Stomach (tissue), 9 donors: ENCODE data around the gene AKAP13. TPM values are rescaled to one million over a fixed set of nuclear protein-coding genes. Genes with fewer than 3 reads are reported as not detected.
A peak's percentile ranks its signal among the peaks of the same experiment; 100 is the strongest.

Experiments used
- DNase-seq, 2 donors: peaks; one replicate each; pipeline versions ENCODE4 v3.0.0 to v3.0.0-alpha.2; 2013 to 2019
- H3K27ac ChIP-seq, 5 donors: fragments of 200-600 bp in 4 of 5; sonication (generic) in 4 of 5; one replicate each; pipeline ENCODE4 v1.5.1; 2013 to 2019; ENCODE audit warnings: mild to moderate bottlenecking in 1 of 5, moderate library complexity in 1 of 5
- H3K27me3 ChIP-seq, 3 donors: fragments of 200-600 bp; sonication (generic); one replicate each; pipeline ENCODE4 v1.5.1; 2017 to 2019; ENCODE audit warnings: mixed run types in 1 of 3
- H3K36me3 ChIP-seq, 4 donors: fragments of 200-600 bp; sonication (generic); 1 replicate in 3 of 4; 2 replicates in 1 of 4; pipeline ENCODE4 v1.5.1; 2016 to 2019
- H3K4me1 ChIP-seq, 4 donors: fragments of 200-600 bp; sonication (generic); one replicate each; pipeline ENCODE4 v1.5.1; 2016 to 2019
- H3K4me3 ChIP-seq, 4 donors: fragments of 200-600 bp; sonication (generic) in 3 of 4; one replicate each; pipeline ENCODE4 v1.5.1; 2016 to 2019; ENCODE audit warnings: mild to moderate bottlenecking in 1 of 4
- H3K9me3 ChIP-seq, 4 donors: fragments of 200-600 bp; sonication (generic); one replicate each; pipeline ENCODE4 v1.5.1; 2016 to 2019
- EP300 ChIP-seq: sonication (generic); formaldehyde crosslinking; IDR thresholded peaks from one replicate; pipeline ENCODE4 v1.6.1; 2017; ENCODE audit warnings: antibody characterized with exemption
- POLR2A ChIP-seq, 4 donors: fragments of 450-650 bp; IDR thresholded peaks; one replicate each; pipeline ENCODE4 v1.6.1; 2016; ENCODE audit warnings: antibody characterized with exemption in 4 of 4, control low read depth in 2 of 4, mild to moderate bottlenecking in 1 of 4, moderate library complexity in 1 of 4
- POLR2AphosphoS5 ChIP-seq, 3 donors: sonication (generic); formaldehyde crosslinking; IDR thresholded peaks; one replicate each; pipeline ENCODE4 v1.6.1; 2016; ENCODE audit warnings: antibody characterized with exemption in 3 of 3
- WGBS, 5 donors: extraction: QIAGEN DNeasy Blood & Tissue Kit in 3 of 5; methylation state at CpG; one replicate each; pipeline versions ENCODE4 v1.1.5 to v1.1.7; 2013 to 2018; 5-methylcytosine and 5-hydroxymethylcytosine counted together
- intact Hi-C: fragments of 100-400 bp; cut with DNase I; formaldehyde crosslinking; loops from one replicate; pipeline ENCODE4 v1.15.1; 2023; ENCODE audit warnings: low total_unique reads
- polyA plus RNA-seq, 3 donors: library from polyadenylated mRNA; stranded (reverse); fragments of 200-250 nt; gene quantifications; one replicate each; pipeline ENCODE4 v1.2.3, GENCODE V29; 2013
- total RNA-seq, 5 donors: library from RNA; depleted of rRNA; stranded (reverse); fragments of >200 nt; gene quantifications; one replicate each; pipeline versions ENCODE4 v1.1.0 to v1.2.3, GENCODE V29; 2014 to 2016
- TF ChIP-seq, protein P1 (sequence below), 7 experiments: fragments of 450-650 bp in 4 of 7; fragments of 200-600 bp in 3 of 7; sonication (generic) in 3 of 7; IDR thresholded peaks; one replicate each; pipeline ENCODE4 v1.5.1; 2016 to 2019; ENCODE audit warnings: antibody characterized with exemption in 7 of 7, control low read depth in 2 of 7, mild to moderate bottlenecking in 1 of 7
- donor health status: healthy with polysubstance abuse.
- donor health status: Bipolar disorder and iron deficiency.
- donor health status: healthy.

AKAP13 gene
- total and polyA plus RNA-seq, 8 donors: 33.1 to 395 (median 138) TPM

DNA sequence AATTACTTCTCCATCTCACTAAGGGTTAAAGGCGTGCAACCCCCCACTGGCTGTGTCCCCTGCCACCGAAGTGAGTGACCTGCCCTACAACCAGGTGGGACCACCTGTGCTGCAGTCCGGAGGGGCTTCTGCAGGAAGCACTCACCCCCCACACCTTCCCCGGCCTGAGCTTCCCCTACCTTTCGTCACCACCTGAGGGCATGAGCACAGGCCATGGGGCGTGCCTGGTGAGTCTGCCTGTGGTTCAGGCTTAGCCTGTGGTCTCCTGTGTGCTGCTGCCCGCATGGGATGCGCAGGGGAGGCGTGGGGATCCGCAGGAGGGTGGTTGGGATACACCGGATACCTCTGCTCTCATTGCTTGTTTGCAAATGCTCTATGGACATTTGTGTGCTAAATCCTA, 368.3 kb downstream of the AKAP13 start:
- no peak for TF ChIP-seq POLR2A (IDR thresholded peaks at IDR 0.05)
- TF ChIP-seq POLR2AphosphoS5 (IDR thresholded peaks at IDR 0.05): peak in 1 of 3 donors; percentile 7
- intact Hi-C loops: no loop called here
- H3K36me3 ChIP-seq: peaks cover 47 to 59% (median 58%) of the 10 kb centered on the region in 4 donors
- 71 to 83% (median 77%) methylated on average over 11 of the region's 11 CpGs for WGBS, 5 donors
- peak in 1 of 2 donors; percentile 24 for DNase-seq
- H3K4me3 ChIP-seq: no peak overlapping the region
- no peaks in the 10 kb centered on the region for H3K27me3 ChIP-seq
- peaks cover 15 to 52% (median 35%) of the 10 kb centered on the region in 4 donors for H3K4me1 ChIP-seq
- peak overlapping the region in 3 of 5 donors; percentile 74 to 79 (median 77) for H3K27ac ChIP-seq
- no peaks in the 10 kb centered on the region for H3K9me3 ChIP-seq

DNA sequence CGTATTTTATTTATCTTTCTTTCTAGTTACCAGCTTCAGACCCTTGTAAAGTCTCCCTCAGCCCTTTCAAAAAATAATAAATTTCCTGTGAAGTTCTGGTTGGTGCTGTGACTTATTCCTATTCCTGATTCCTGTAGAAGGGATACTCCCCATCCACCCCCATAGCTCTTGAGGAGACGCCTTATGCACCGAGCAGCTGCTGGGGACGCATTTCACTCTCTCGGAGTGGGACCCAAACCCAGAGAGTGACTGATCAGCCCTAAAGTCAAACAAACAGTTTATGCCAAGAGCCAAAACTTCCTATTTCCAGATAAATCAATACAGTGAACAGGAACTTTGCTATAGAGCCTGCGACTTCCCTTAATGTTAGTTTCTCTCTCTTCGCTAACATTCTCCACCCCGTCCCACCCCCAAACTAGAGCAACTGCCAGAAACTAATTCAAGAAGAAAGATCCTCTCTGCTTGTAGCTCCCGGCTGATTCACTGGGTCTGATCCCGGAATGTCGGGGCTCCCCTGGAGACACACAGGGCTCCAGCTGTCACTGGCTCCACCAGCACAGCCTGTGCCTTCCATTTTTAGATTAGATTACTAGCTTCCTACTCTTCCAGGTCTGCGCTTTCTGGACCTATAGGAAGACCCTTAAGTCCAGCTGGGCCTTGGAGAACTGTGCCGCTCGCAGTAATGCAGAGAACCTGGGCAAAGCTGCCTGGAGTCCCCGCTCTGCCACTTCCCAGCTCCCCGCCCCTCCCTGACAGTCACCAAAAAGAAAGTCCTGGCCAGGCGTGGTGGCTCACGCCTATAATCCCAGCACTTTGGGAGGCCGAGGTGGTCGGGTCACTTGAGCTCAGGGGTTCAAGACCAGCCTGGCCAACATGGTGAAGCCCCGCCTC, 369.1 kb downstream of the AKAP13 start:
- no peaks in the 10 kb centered on the region for H3K9me3 ChIP-seq
- peak overlapping the region; percentile 33 to 79 (median 74) for H3K27ac ChIP-seq
- DNase-seq: peak; percentile 27 to 78
- peaks cover 39 to 52% (median 50%) of the 10 kb centered on the region in 4 donors for H3K36me3 ChIP-seq
- peak overlapping the region; percentile 5 to 29 (median 8) for H3K4me3 ChIP-seq
- TF ChIP-seq, protein P1, sequence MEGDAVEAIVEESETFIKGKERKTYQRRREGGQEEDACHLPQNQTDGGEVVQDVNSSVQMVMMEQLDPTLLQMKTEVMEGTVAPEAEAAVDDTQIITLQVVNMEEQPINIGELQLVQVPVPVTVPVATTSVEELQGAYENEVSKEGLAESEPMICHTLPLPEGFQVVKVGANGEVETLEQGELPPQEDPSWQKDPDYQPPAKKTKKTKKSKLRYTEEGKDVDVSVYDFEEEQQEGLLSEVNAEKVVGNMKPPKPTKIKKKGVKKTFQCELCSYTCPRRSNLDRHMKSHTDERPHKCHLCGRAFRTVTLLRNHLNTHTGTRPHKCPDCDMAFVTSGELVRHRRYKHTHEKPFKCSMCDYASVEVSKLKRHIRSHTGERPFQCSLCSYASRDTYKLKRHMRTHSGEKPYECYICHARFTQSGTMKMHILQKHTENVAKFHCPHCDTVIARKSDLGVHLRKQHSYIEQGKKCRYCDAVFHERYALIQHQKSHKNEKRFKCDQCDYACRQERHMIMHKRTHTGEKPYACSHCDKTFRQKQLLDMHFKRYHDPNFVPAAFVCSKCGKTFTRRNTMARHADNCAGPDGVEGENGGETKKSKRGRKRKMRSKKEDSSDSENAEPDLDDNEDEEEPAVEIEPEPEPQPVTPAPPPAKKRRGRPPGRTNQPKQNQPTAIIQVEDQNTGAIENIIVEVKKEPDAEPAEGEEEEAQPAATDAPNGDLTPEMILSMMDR (IDR thresholded peaks at IDR 0.05): no peak
- TF ChIP-seq EP300 (no peak), POLR2AphosphoS5 (IDR thresholded peaks at IDR 0.05) (no peak), POLR2A (IDR thresholded peaks at IDR 0.05) (no peak)
- 65 to 74% (median 68%) methylated on average over 21 of the region's 21 CpGs for WGBS, 5 donors
- H3K27me3 ChIP-seq: no peaks in the 10 kb centered on the region
- H3K4me1 ChIP-seq: peaks cover 15 to 54% (median 35%) of the 10 kb centered on the region in 4 donors
- intact Hi-C loops: no loop called here

DNA sequence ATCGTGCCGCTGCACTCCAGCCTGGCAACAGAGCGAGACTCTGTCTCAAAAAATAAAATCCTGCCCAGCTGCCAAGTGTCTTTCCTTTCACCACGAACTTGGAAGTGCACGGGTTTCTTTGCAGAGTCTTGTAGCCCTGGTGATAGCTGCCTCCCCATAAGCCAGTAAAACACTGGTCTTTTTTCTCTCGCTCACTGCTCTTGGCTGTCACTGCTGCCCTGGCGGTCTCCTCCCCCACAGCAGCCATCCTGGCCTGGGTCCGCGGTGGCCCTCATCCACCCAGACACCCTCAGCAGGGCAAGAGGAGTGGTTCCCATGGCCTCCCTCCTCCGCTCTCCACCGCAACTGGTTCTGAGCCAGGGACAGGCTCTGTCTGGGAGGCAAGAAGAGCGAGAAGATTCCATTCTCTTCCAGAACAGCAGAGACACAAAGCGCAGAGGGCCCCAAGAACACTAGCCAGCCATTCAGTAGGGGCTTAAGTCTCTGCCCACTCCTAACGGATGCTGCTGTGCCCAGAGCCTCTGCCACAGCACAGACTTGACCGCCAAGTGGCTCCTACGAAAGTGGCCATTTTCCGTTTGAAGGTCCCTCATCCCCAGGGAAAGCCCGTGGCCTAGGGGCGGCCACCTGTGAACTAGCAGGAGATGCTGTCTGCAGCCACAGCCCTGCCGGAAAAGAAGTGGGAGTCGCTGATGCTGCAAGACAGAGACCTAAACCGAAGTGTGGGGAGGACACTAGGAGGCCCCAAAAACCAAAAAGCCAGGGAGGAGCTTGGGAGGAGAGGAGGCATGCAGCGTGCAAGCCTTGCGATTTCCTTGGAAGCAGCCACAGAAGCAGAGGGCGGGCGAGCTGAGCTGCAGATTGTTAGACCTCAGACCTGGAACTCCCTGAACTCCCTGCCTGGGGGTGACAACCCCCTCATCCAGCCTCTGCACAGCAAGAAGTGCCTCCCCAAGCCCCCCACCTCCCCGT, 370.2 kb downstream of the AKAP13 start:
- peaks cover 19 to 65% (median 44%) of the 10 kb centered on the region in 4 donors for H3K4me1 ChIP-seq
- no peaks in the 10 kb centered on the region for H3K27me3 ChIP-seq
- peak overlapping the region; percentile 5 to 29 (median 8) for H3K4me3 ChIP-seq
- H3K27ac ChIP-seq: peak overlapping the region in 4 of 5 donors; percentile 62 to 79 (median 76)
- intact Hi-C loops: no loop called here
- TF ChIP-seq, protein P1 (IDR thresholded peaks at IDR 0.05): no peak
- TF ChIP-seq EP300: no peak
- peak; percentile 27 to 75 for DNase-seq
- peaks cover 28 to 41% (median 39%) of the 10 kb centered on the region in 4 donors for H3K36me3 ChIP-seq
- WGBS, 5 donors: 49 to 61% (median 56%) methylated on average over 27 of the region's 27 CpGs
- no peaks in the 10 kb centered on the region for H3K9me3 ChIP-seq

DNA sequence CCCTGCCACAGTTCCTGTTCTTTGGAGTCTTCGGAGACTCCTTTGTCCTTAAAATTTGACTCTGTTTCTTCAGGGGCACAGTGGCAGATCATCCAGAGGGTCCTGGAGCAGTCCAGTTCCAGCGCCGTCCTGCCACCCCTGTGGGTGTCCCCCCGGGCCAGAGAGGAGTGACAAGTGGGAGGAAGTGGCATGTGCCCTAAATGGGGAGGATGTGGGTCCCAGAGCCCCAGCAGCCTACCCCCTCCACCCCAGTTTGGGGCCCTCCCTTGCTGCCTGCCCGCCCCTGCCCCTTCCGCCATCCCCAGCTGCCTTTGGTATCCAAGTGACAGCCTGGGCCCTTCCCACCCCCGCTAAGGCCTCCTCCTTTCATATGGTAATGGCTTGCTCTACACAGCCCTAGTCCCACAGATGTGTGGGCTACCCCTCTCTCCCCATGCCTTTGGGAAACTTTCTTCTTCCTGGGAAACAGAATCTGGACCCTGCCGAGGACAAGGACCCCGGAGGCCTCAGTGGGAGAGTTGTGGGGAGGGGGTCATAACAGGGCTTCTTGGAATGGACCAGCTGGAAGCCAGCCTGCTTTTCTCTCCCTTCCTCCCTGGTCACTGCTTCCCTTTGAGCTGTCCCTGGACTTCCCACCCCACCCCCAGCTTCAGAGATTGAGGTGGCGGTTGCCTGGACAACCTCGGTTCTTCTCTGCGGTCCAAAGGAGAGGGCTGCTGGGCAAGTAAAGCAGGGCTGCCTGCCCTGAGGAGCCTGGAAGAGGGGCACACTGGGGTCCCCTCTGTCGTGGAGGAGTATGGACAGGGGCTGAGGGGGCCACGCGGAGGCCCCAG, 371.1 kb downstream of the AKAP13 start:
- intact Hi-C loops: no loop called here
- H3K36me3 ChIP-seq: peaks cover 21 to 32% (median 30%) of the 10 kb centered on the region in 4 donors
- H3K27ac ChIP-seq: peak overlapping the region in 4 of 5 donors; percentile 62 to 79 (median 76)
- DNase-seq: peak; percentile 21 to 48
- H3K27me3 ChIP-seq: no peaks in the 10 kb centered on the region
- TF ChIP-seq, protein P1 (IDR thresholded peaks at IDR 0.05): no peak
- no peak for TF ChIP-seq POLR2AphosphoS5 (IDR thresholded peaks at IDR 0.05)
- no peak for TF ChIP-seq POLR2A (IDR thresholded peaks at IDR 0.05)
- H3K4me1 ChIP-seq: peaks cover 19 to 65% (median 45%) of the 10 kb centered on the region in 4 donors
- H3K4me3 ChIP-seq: no peak overlapping the region
- H3K9me3 ChIP-seq: no peaks in the 10 kb centered on the region
- WGBS, 5 donors: 58 to 62% (median 60%) methylated on average over 12 to 15 of the region's 15 CpGs
